Trophoblast cell (in vitro differentiated cells and primary cell): Measurements from ENCODE around the gene SLC19A1.
A peak's percentile ranks its signal among the peaks of the same experiment; 100 is the strongest.

Source experiments
- DNase-seq, 2 donors: peaks; one replicate each; pipeline ENCODE4 v3.0.0-alpha.2; 2016
- H2AFZ ChIP-seq: 2 replicates; pipeline ENCODE4 v1.6.1; 2013; ENCODE audit warnings: low read length, moderate library complexity, mild to moderate bottlenecking; ENCODE audit not compliant: insufficient read depth, poor library complexity
- H2AK5ac ChIP-seq: 2 replicates; pipeline ENCODE4 v1.6.1; 2013; ENCODE audit warnings: mild to moderate bottlenecking, low read length
- H2BK120ac ChIP-seq: 2 replicates; pipeline ENCODE4 v1.6.1; 2013; ENCODE audit warnings: low read length, mild to moderate bottlenecking, moderate library complexity; ENCODE audit not compliant: insufficient read depth, poor library complexity
- H2BK12ac ChIP-seq: 2 replicates; pipeline ENCODE4 v1.6.1; 2013; ENCODE audit warnings: mild to moderate bottlenecking, low read length, moderate library complexity
- H2BK5ac ChIP-seq: 2 replicates; pipeline ENCODE4 v1.6.1; 2013; ENCODE audit warnings: low read length, low read depth, moderate library complexity, mild to moderate bottlenecking; ENCODE audit not compliant: poor library complexity
- H3K14ac ChIP-seq: 2 replicates; pipeline ENCODE4 v1.6.1; 2013; ENCODE audit warnings: mild to moderate bottlenecking, low read length
- H3K18ac ChIP-seq: 2 replicates; pipeline ENCODE4 v1.6.1; 2013; ENCODE audit warnings: mild to moderate bottlenecking, low read length
- H3K23ac ChIP-seq: 2 replicates; pipeline ENCODE4 v1.6.1; 2013; ENCODE audit warnings: low read length
- H3K27ac ChIP-seq: 2 replicates; pipeline ENCODE4 v1.5.1; 2013; ENCODE audit warnings: low read depth, mild to moderate bottlenecking, inconsistent platforms, low read length, moderate library complexity
- H3K27me3 ChIP-seq: 2 replicates; pipeline ENCODE4 v1.6.1; 2013; ENCODE audit warnings: inconsistent platforms, mild to moderate bottlenecking, low read length, moderate library complexity; ENCODE audit not compliant: insufficient read depth
- H3K36me3 ChIP-seq, 2 experiments: 1 replicate in 1 of 2; 2 replicates in 1 of 2; pipeline ENCODE4 v1.6.1; 2013; ENCODE audit warnings: low read length in 2 of 2, mild to moderate bottlenecking in 2 of 2, moderate library complexity in 1 of 2; ENCODE audit not compliant: insufficient read depth in 2 of 2, control insufficient read depth in 1 of 2
- H3K4ac ChIP-seq: 2 replicates; pipeline ENCODE4 v1.6.1; 2013; ENCODE audit warnings: low read depth, mild to moderate bottlenecking, low read length, moderate library complexity
- H3K4me1 ChIP-seq, 2 experiments: 1 replicate in 1 of 2; 2 replicates in 1 of 2; pipeline ENCODE4 v1.6.1; 2013; ENCODE audit warnings: low read length in 2 of 2, mild to moderate bottlenecking in 2 of 2, moderate library complexity in 1 of 2; ENCODE audit not compliant: insufficient read depth in 2 of 2, control insufficient read depth in 1 of 2
- H3K4me2 ChIP-seq: 2 replicates; pipeline ENCODE4 v1.6.1; 2013; ENCODE audit warnings: inconsistent platforms, mild to moderate bottlenecking, low read length, moderate library complexity
- H3K4me3 ChIP-seq: 2 replicates; pipeline ENCODE4 v1.5.1; 2013; ENCODE audit warnings: mild to moderate bottlenecking, low read depth, low read length, inconsistent platforms
- H3K79me1 ChIP-seq: one replicate; pipeline ENCODE4 v1.6.1; 2013; ENCODE audit warnings: low read length
- H3K79me2 ChIP-seq: 2 replicates; pipeline ENCODE4 v1.6.1; 2013; ENCODE audit warnings: low read length, mild to moderate bottlenecking; ENCODE audit not compliant: control insufficient read depth, insufficient read depth, poor library complexity
- H3K9ac ChIP-seq: 2 replicates; pipeline ENCODE4 v1.6.1; 2013; ENCODE audit warnings: mild to moderate bottlenecking, low read length
- H3K9me3 ChIP-seq: 2 replicates; pipeline ENCODE4 v1.6.1; 2013; ENCODE audit warnings: low read depth, mild to moderate bottlenecking, control low read depth, inconsistent platforms, low read length; ENCODE audit not compliant: insufficient read depth
- H4K12ac ChIP-seq: 2 replicates; pipeline ENCODE4 v1.6.1; 2013; ENCODE audit warnings: low read depth, mild to moderate bottlenecking, low read length, moderate library complexity
- H4K8ac ChIP-seq: 2 replicates; pipeline ENCODE4 v1.6.1; 2013; ENCODE audit warnings: low read depth, mild to moderate bottlenecking, low read length, moderate library complexity
- H4K91ac ChIP-seq: one replicate; pipeline ENCODE4 v1.6.1; 2013; ENCODE audit warnings: low read depth, mild to moderate bottlenecking, low read length, moderate library complexity
- WGBS: extraction: QIAGEN DNeasy Blood & Tissue Kit; methylation state at CpG from one replicate; pipeline ENCODE4 v1.1.7; 2013; ENCODE audit warnings: missing lambda C conversion rate; ENCODE audit not compliant: insufficient read length, insufficient coverage; ENCODE audit errors: extremely low coverage; 5-methylcytosine and 5-hydroxymethylcytosine counted together

The SLC19A1 gene

DNA sequence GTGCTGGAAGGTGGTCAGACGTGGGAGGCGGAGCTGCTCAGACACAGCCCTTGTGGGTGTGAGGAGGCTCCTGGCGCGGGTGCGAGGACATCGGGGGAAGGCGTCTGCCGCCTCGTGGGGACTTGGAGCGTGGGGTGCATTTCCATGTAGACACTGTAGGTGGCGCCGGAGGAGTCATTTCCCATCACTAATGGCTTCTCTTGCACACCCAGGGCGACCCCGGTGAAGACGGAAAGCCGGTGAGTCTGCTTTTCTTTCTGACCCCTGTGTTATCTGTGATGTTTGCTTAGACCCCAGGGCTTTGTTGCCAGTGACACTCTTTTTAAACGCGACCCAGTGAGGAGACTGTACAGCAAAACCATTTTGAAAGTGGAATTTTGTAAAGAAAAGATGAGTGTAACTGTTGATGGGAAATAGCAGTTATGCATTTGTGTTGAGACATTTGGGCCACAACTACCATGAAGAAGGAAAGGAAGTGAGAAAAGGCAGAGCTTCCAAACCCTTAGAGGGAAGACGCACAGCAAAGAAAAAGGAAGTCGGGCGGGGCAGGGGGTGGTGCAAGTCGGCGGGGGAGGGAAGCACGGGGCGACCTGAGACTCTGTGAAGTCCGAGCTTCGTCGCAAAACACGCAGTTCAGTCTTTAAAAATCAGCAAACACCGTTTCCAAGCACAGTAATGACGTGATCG is 64.0 kb downstream of the SLC19A1 start:
- no peaks in the 10 kb centered on the region for H3K27me3 ChIP-seq
- H3K18ac ChIP-seq: peak overlapping the region; percentile 12
- H3K36me3 ChIP-seq: peaks cover 86 to 90% of the 10 kb centered on the region in 2 experiments
- DNase-seq: peak; percentile 24 to 64
- no peak overlapping the region for H3K4me3 ChIP-seq
- H3K14ac ChIP-seq: peak overlapping the region; percentile 11
- no peak overlapping the region for H2AK5ac ChIP-seq
- no peak overlapping the region for H3K23ac ChIP-seq
- H3K4ac ChIP-seq: peak overlapping the region; percentile 19
- peaks cover 16% of the 10 kb centered on the region for H3K9me3 ChIP-seq
- H3K79me1 ChIP-seq: peaks cover 3% of the 10 kb centered on the region
- H4K8ac ChIP-seq: peak overlapping the region; percentile 25
- WGBS: no CpG with 5 or more reads among the region's 32 CpGs
- H3K4me2 ChIP-seq: no peak overlapping the region
- H2AFZ ChIP-seq: peak overlapping the region; percentile 40
- no peak overlapping the region for H3K9ac ChIP-seq
- peak overlapping the region; percentile 41 for H4K91ac ChIP-seq
- peaks cover 0 to 4% of the 10 kb centered on the region in 2 experiments for H3K4me1 ChIP-seq
- peak overlapping the region; percentile 9 for H2BK120ac ChIP-seq
- H2BK5ac ChIP-seq: no peak overlapping the region
- H3K79me2 ChIP-seq: no peaks in the 10 kb centered on the region
- no peak overlapping the region for H2BK12ac ChIP-seq
- no peak overlapping the region for H4K12ac ChIP-seq
- no peak overlapping the region for H3K27ac ChIP-seq

GRCh38 chr21:45477176-45478114 is 64.8 kb downstream of the SLC19A1 start:
- H3K4ac ChIP-seq: peak overlapping the region; percentile 19
- H3K4me2 ChIP-seq: no peak overlapping the region
- H3K4me3 ChIP-seq: no peak overlapping the region
- no peak overlapping the region for H2BK5ac ChIP-seq
- peak overlapping the region; percentile 12 for H3K18ac ChIP-seq
- no peak overlapping the region for H4K12ac ChIP-seq
- peak overlapping the region; percentile 11 for H3K14ac ChIP-seq
- H3K36me3 ChIP-seq: peaks cover 86 to 89% of the 10 kb centered on the region in 2 experiments
- H3K79me1 ChIP-seq: peaks cover 3% of the 10 kb centered on the region
- peaks cover 0 to 4% of the 10 kb centered on the region in 2 experiments for H3K4me1 ChIP-seq
- H2AFZ ChIP-seq: peak overlapping the region; percentile 40
- peak overlapping the region; percentile 25 for H4K8ac ChIP-seq
- H3K27me3 ChIP-seq: no peaks in the 10 kb centered on the region
- H3K9ac ChIP-seq: no peak overlapping the region
- no peak overlapping the region for H2AK5ac ChIP-seq
- peak overlapping the region; percentile 9 for H2BK120ac ChIP-seq
- WGBS: no CpG with 5 or more reads among the region's 44 CpGs
- H3K9me3 ChIP-seq: peaks cover 16% of the 10 kb centered on the region
- no peak for DNase-seq
- H2BK12ac ChIP-seq: no peak overlapping the region
- no peak overlapping the region for H3K23ac ChIP-seq
- no peaks in the 10 kb centered on the region for H3K79me2 ChIP-seq
- peak overlapping the region; percentile 41 for H4K91ac ChIP-seq
- no peak overlapping the region for H3K27ac ChIP-seq

DNA sequence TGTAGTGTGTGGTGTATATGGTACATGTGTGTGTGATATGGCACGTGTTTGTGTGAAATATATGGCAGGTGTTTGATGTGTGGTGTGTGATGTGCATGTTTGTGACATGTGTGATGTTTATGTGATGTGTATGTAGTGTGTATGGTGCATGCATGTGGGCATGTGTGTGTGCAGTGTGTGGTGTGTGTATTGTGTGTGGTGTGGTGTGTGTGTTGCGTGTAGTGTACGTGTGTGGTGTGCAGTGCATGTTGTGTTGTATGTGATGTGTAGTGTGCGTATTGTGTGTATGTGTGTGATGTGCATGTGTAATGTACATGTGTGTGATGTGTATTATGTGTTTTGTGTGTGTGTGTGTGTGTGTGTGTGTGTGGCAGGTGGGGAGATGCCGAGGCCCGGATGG is 65.7 kb downstream of the SLC19A1 start:
- Histone ChIP-seq H4K91ac (no peak overlapping the region), H3K9me3 (peaks cover 16% of the 10 kb centered on the region), H3K14ac (no peak overlapping the region), H4K8ac (no peak overlapping the region), H3K4ac (no peak overlapping the region), H3K4me2 (no peak overlapping the region), H3K79me1 (peaks cover 3% of the 10 kb centered on the region), H3K4me1 (peaks cover 0 to 4% of the 10 kb centered on the region in 2 experiments), H3K18ac (no peak overlapping the region), H3K79me2 (no peaks in the 10 kb centered on the region), H4K12ac (no peak overlapping the region), H2AFZ (no peak overlapping the region), H2AK5ac (no peak overlapping the region), H3K36me3 (peaks cover 78 to 82% of the 10 kb centered on the region in 2 experiments), H2BK5ac (no peak overlapping the region), H3K9ac (no peak overlapping the region), H2BK12ac (no peak overlapping the region), H3K4me3 (peak overlapping the region; percentile 47), H3K27me3 (no peaks in the 10 kb centered on the region), H3K23ac (no peak overlapping the region), H2BK120ac (no peak overlapping the region), H3K27ac (no peak overlapping the region)
- WGBS: 100% methylated on average over 2 of the region's 6 CpGs
- no peak for DNase-seq

DNA sequence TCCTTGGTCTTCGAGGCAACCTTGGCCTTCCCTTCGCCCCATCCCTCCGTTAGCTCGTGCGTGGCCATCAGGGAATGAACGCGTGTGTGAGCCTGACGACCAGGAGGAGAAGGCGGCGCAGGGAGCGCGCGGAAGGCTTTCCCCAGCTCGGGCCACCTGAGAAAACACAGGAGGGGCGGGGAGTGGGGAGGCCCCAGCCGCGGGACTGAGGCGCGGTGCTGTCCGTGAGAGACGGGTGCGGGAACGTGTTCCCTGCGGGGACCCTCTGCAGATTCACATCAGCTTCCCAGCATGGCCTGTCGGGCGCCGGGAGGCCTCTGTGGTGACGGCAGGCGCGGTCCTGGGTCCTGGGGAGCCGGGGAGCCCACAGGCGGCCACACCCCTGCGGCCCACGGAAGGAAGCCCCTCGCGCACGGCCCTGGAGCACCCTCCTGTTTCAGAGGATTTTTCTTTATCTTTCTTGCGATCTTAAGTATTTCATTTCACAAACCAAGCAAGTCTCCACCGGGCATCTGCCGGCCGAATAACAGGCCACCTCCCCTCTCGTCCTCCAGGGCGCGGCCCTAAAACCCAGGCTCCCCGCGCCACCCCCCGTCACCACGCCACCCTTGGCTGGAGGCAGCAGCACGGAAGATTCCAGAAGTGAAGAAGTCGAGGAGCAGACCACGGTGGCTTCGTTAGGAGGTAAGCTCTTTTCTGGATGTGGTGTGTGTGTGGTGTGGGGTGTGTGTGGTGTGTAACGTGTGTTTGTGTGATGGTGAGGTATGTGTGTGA is 66.3 kb downstream of the SLC19A1 start:
- Histone ChIP-seq H2BK120ac (no peak overlapping the region), H3K27me3 (no peaks in the 10 kb centered on the region), H3K4me3 (no peak overlapping the region), H2AK5ac (no peak overlapping the region), H4K91ac (no peak overlapping the region), H3K27ac (no peak overlapping the region), H3K18ac (no peak overlapping the region), H3K23ac (no peak overlapping the region), H3K4ac (no peak overlapping the region), H2AFZ (no peak overlapping the region), H2BK12ac (no peak overlapping the region), H2BK5ac (no peak overlapping the region), H3K36me3 (peaks cover 72 to 78% of the 10 kb centered on the region in 2 experiments), H4K12ac (no peak overlapping the region), H3K9ac (no peak overlapping the region), H4K8ac (no peak overlapping the region), H3K9me3 (peaks cover 12% of the 10 kb centered on the region), H3K79me2 (no peaks in the 10 kb centered on the region), H3K4me1 (peaks cover under 1 to 5% of the 10 kb centered on the region in 2 experiments), H3K79me1 (peaks cover 3% of the 10 kb centered on the region), H3K14ac (no peak overlapping the region), H3K4me2 (no peak overlapping the region)
- 100% methylated on average over 1 of the region's 53 CpGs for WGBS
- no peak for DNase-seq
